ENCODE results near the gene REELD1. TPM values are rescaled to one million over a fixed set of nuclear protein-coding genes. Genes with fewer than 3 reads are reported as not detected.
A peak's percentile ranks its signal among the peaks of the same experiment; 100 is the strongest.

REELD1 gene
- total and polyA plus RNA-seq, 9 of the 15 experiments (the other 6 are each of a cell fraction or from before 2014, with no cell fraction given) = not detected

DNA sequence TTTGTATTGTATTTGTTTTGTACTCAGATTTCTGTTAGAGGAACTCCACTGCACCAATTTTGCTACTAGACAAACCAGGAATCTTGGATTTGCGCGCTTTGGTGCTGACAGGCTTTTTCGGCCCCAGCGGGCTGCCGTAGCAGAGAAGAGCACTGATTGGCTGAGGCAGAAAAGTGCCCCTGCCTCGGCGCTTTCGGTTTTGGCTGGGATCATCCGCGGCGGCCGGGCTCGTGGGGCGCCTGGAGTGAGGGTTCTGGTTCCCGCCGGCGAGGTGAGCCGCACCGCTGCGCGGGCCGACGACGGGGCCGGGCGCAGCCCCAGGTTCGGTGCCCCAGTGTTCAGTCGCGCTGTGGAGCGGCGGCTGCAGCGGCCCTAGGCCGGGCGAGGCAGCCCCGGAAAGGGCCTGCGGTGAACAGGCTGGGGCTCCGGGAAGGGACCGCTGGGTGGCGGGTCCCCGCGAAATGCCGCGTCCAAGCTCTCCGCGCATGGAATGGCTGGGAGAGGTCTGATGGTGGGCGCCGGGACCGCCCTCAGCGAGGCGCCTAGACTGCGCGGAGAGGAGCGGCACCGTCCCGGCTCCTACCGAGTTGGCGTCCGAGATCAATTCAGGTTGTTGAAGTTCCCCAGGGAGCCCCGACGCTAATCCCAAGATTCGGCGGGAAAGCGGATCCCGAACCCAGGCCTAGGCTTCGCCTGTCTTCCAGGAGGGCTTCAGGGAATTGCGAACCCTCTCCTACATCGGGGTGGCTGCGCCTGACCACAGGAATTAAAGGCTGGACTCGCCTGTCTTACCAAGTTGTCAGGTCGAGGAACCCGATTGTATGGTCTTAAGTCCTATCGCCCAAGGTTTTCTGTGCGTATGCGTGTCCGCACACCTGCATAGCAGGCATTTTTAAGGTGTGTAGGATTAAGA lies 38.5 kb upstream of the REELD1 start, which contains the start of gene LSM6 (continued):
- TF ChIP-seq, protein P1, sequence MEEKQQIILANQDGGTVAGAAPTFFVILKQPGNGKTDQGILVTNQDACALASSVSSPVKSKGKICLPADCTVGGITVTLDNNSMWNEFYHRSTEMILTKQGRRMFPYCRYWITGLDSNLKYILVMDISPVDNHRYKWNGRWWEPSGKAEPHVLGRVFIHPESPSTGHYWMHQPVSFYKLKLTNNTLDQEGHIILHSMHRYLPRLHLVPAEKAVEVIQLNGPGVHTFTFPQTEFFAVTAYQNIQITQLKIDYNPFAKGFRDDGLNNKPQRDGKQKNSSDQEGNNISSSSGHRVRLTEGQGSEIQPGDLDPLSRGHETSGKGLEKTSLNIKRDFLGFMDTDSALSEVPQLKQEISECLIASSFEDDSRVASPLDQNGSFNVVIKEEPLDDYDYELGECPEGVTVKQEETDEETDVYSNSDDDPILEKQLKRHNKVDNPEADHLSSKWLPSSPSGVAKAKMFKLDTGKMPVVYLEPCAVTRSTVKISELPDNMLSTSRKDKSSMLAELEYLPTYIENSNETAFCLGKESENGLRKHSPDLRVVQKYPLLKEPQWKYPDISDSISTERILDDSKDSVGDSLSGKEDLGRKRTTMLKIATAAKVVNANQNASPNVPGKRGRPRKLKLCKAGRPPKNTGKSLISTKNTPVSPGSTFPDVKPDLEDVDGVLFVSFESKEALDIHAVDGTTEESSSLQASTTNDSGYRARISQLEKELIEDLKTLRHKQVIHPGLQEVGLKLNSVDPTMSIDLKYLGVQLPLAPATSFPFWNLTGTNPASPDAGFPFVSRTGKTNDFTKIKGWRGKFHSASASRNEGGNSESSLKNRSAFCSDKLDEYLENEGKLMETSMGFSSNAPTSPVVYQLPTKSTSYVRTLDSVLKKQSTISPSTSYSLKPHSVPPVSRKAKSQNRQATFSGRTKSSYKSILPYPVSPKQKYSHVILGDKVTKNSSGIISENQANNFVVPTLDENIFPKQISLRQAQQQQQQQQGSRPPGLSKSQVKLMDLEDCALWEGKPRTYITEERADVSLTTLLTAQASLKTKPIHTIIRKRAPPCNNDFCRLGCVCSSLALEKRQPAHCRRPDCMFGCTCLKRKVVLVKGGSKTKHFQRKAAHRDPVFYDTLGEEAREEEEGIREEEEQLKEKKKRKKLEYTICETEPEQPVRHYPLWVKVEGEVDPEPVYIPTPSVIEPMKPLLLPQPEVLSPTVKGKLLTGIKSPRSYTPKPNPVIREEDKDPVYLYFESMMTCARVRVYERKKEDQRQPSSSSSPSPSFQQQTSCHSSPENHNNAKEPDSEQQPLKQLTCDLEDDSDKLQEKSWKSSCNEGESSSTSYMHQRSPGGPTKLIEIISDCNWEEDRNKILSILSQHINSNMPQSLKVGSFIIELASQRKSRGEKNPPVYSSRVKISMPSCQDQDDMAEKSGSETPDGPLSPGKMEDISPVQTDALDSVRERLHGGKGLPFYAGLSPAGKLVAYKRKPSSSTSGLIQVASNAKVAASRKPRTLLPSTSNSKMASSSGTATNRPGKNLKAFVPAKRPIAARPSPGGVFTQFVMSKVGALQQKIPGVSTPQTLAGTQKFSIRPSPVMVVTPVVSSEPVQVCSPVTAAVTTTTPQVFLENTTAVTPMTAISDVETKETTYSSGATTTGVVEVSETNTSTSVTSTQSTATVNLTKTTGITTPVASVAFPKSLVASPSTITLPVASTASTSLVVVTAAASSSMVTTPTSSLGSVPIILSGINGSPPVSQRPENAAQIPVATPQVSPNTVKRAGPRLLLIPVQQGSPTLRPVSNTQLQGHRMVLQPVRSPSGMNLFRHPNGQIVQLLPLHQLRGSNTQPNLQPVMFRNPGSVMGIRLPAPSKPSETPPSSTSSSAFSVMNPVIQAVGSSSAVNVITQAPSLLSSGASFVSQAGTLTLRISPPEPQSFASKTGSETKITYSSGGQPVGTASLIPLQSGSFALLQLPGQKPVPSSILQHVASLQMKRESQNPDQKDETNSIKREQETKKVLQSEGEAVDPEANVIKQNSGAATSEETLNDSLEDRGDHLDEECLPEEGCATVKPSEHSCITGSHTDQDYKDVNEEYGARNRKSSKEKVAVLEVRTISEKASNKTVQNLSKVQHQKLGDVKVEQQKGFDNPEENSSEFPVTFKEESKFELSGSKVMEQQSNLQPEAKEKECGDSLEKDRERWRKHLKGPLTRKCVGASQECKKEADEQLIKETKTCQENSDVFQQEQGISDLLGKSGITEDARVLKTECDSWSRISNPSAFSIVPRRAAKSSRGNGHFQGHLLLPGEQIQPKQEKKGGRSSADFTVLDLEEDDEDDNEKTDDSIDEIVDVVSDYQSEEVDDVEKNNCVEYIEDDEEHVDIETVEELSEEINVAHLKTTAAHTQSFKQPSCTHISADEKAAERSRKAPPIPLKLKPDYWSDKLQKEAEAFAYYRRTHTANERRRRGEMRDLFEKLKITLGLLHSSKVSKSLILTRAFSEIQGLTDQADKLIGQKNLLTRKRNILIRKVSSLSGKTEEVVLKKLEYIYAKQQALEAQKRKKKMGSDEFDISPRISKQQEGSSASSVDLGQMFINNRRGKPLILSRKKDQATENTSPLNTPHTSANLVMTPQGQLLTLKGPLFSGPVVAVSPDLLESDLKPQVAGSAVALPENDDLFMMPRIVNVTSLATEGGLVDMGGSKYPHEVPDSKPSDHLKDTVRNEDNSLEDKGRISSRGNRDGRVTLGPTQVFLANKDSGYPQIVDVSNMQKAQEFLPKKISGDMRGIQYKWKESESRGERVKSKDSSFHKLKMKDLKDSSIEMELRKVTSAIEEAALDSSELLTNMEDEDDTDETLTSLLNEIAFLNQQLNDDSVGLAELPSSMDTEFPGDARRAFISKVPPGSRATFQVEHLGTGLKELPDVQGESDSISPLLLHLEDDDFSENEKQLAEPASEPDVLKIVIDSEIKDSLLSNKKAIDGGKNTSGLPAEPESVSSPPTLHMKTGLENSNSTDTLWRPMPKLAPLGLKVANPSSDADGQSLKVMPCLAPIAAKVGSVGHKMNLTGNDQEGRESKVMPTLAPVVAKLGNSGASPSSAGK (IDR thresholded peaks at IDR 0.05) = no peak
- TF ChIP-seq BDP1 (IDR thresholded peaks at IDR 0.05; ENCODE audit: insufficient read depth, insufficient read length) (no peak), KLF13 (tag; IDR thresholded peaks at IDR 0.05; ENCODE audit: borderline replicate concordance, low read depth) (no peak), RBM34 (IDR thresholded peaks at IDR 0.05; ENCODE audit: borderline replicate concordance, insufficient read depth, low read length) (no peak), CHAMP1 (IDR thresholded peaks at IDR 0.05) (no peak), ZNF785 (CRISPR knock-in tag; IDR thresholded peaks at IDR 0.05) (no peak), PHF21A (IDR thresholded peaks at IDR 0.05; ENCODE audit: borderline replicate concordance, low read depth) (no peak), JUND (IDR thresholded peaks at IDR 0.05; ENCODE audit: borderline replicate concordance, low read depth, low read length) (no peak), JUND (tag; IDR thresholded peaks at IDR 0.05; ENCODE audit: borderline replicate concordance, low read depth, low read length) (no peak; the same call in 2 of the 3 replicates), ZKSCAN1 (IDR thresholded peaks at IDR 0.05; ENCODE audit: low read depth, low read length) (peak; percentile 15; the same call in 1 of the 2 replicates)

Data from K562 (cell line).